ENCODE data around the gene PPP1CC. TPM values are rescaled to one million over a fixed set of nuclear protein-coding genes. Genes with fewer than 3 reads are reported as not detected.

PPP1CC gene
- total RNA-seq, 2 donors from 2014 or later, result 99.5 to 199 TPM

DNA sequence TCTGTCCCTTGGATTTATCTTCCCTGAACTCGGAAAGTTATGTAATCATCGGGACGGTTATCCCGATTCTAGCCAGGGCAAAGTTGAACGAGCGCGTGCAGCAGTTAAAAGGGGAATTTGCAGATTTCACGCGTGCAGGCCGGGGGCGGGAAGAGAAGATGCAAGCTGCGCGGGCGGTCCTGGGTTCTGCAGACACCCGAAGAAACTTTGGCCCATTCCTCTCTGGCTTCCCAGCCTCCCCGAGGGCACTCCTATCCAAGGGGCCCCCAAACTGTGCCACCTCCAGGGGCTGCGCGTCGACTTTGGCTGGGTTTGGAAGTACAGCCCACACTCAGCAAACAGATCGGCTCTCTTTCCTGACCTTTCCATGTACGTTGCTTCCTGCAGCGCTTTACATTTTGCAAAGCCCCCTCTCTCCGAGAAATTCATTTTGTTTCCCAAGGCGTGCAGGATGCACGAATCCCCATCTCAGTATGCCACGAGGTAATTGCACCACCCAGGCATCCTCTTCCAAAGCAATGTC, 941 bp upstream of the PPP1CC start:
- peak; percentile 63 for DNase-seq (ENCODE audit: low spot score)
- H3K4me1 ChIP-seq, result peaks cover 0 to 55% of the 10 kb centered on the region in 2 donors
- H3K27ac ChIP-seq, result peak overlapping the region; percentile 87 to 91
- peak overlapping the region; percentile 64 to 96 for H3K4me3 ChIP-seq
- no peaks in the 10 kb centered on the region for H3K36me3 ChIP-seq
- TF ChIP-seq, protein P1, sequence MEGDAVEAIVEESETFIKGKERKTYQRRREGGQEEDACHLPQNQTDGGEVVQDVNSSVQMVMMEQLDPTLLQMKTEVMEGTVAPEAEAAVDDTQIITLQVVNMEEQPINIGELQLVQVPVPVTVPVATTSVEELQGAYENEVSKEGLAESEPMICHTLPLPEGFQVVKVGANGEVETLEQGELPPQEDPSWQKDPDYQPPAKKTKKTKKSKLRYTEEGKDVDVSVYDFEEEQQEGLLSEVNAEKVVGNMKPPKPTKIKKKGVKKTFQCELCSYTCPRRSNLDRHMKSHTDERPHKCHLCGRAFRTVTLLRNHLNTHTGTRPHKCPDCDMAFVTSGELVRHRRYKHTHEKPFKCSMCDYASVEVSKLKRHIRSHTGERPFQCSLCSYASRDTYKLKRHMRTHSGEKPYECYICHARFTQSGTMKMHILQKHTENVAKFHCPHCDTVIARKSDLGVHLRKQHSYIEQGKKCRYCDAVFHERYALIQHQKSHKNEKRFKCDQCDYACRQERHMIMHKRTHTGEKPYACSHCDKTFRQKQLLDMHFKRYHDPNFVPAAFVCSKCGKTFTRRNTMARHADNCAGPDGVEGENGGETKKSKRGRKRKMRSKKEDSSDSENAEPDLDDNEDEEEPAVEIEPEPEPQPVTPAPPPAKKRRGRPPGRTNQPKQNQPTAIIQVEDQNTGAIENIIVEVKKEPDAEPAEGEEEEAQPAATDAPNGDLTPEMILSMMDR (IDR thresholded peaks at IDR 0.05), result no peak
- H3K27me3 ChIP-seq, result no peaks in the 10 kb centered on the region
- no peaks in the 10 kb centered on the region for H3K9me3 ChIP-seq

DNA sequence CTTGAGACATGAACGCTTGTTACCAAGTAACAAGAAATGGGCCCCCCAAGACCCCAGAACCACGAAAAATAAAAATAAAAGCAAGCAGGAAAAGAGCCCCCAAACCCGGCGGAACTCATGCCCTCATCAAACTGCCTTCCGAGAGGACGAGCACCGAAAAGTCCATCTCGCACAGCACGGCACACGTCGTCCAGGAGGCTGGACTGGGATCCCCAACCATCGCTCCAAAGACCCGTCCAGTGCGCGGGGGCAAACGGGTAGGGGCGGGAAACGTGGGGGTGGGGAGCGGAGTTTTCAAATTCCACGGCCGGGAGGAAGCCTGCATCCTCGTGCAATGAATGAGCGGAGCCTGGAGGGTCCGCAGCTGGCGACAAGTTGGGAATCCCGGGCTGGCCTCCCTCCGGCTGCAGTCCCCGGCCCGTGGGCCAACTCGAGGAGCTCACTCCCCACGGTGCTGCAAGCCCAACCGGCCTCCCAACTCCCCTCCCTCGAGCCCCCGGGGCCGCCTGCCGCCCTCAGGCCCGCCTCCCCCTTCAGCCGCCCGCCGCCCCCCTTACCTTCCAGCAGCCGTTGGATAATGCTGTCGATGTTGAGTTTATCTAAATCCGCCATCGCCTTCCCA, 484 bp downstream of the PPP1CC start:
- DNase-seq (ENCODE audit: low spot score), result peak; percentile 56
- TF ChIP-seq, protein P1 (IDR thresholded peaks at IDR 0.05), result no peak

DNA sequence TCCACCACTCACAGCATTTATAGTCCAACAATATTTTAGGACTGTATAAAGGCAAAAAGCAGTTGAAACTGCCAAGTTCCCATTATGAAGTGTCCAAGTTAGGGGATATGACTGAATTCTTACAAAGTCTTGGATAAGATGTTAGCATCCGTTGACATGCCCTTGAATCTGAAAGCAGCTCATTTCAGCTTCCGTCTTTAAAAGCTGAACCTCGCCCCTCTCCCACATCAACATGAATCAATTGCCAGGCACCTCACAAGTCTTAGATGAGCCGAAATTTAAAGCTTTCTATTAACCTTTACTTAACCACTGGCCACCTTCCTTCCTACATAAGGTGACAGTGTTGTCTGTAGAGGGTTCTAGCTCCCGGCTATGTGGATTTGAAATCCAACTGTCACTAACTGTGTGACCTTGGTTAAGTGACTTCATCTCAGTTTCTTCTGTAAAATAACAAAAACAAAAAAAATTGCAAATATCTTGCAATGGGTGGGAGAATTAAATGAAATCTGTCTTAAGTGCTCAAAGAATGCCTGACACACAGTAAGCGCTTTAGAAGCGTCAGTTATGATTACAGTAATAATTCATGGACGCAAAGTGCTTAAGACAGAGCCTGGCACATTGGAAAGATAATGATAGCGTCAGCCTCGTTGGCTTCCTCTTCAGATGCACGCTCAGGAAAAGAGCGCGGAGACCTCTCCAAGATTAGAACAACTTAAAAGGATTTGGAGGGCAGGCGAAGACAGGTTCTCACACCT, 1.2 kb downstream of the PPP1CC start:
- Histone ChIP-seq H3K27me3 (no peaks in the 10 kb centered on the region), H3K27ac (peak overlapping the region; percentile 87 to 91), H3K36me3 (no peaks in the 10 kb centered on the region), H3K4me3 (peak overlapping the region; percentile 64 to 96), H3K4me1 (peaks cover 0 to 74% of the 10 kb centered on the region in 2 donors), H3K9me3 (no peaks in the 10 kb centered on the region)
- peak; percentile 55 for DNase-seq (ENCODE audit: low spot score)
- TF ChIP-seq, protein P1 (IDR thresholded peaks at IDR 0.05), result no peak

More for the DNA sequence above, 484 bp downstream of the PPP1CC start:
- peak overlapping the region; percentile 87 to 91 for H3K27ac ChIP-seq
- no peaks in the 10 kb centered on the region for H3K36me3 ChIP-seq
- H3K4me1 ChIP-seq, result peaks cover 0 to 69% of the 10 kb centered on the region in 2 donors
- H3K27me3 ChIP-seq, result no peaks in the 10 kb centered on the region
- H3K4me3 ChIP-seq, result peak overlapping the region; percentile 64 to 96
- no peaks in the 10 kb centered on the region for H3K9me3 ChIP-seq

DNA sequence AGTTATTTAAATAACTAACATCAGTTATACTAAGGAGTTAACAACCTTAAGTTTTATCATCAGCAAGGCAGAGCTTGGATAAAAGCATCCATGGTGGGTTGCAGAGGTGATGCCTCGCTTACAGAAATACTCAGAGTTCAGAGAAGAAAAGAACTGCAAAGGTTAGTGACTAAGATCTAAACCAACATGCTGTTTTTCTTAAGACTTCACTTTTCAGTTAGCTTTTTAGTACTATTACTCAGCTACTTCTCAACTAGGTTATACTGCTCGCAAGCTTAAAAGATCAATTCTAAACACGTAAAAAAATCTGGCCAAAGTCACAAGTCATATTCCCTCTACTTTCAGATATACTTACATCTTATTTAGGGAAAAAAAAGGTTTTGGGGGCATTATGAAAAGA, 2.8 kb downstream of the PPP1CC start:
- H3K9me3 ChIP-seq, result no peaks in the 10 kb centered on the region
- peak overlapping the region in 1 of 2 donors; percentile 7 for H3K4me3 ChIP-seq
- H3K27me3 ChIP-seq, result no peaks in the 10 kb centered on the region
- H3K36me3 ChIP-seq, result no peaks in the 10 kb centered on the region
- peak overlapping the region; percentile 65 to 87 for H3K27ac ChIP-seq
- no peak for DNase-seq (ENCODE audit: low spot score)
- H3K4me1 ChIP-seq, result peaks cover 0 to 66% of the 10 kb centered on the region in 2 donors
- TF ChIP-seq, protein P1 (IDR thresholded peaks at IDR 0.05), result no peak

DNA sequence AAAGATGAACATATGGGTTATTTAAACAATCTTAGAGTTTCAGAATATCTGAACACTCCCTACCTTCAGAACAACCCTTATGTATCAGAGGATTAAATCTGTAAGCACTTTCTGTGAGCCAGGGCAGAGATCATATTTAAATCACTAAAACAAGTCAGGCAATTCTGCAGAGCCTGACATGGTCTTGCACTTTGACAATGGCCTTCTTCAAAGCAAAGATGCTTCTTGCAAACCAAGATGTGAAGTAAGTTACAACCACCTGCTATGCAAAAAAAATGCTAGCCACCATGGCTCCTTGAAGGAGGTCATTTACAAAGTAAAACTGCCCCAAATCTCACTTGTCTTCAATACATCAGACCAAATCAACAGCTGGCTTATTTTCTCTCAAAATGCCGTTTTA, 3.2 kb downstream of the PPP1CC start:
- H3K9me3 ChIP-seq, result no peaks in the 10 kb centered on the region
- no peaks in the 10 kb centered on the region for H3K27me3 ChIP-seq
- H3K36me3 ChIP-seq, result no peaks in the 10 kb centered on the region
- H3K27ac ChIP-seq, result peak overlapping the region; percentile 65 to 87
- H3K4me3 ChIP-seq, result peak overlapping the region in 1 of 2 donors; percentile 7
- DNase-seq (ENCODE audit: low spot score), result peak; percentile 5
- peaks cover 0 to 65% of the 10 kb centered on the region in 2 donors for H3K4me1 ChIP-seq
- TF ChIP-seq, protein P1 (IDR thresholded peaks at IDR 0.05), result no peak
